Measurements from ENCODE around the gene PDZD8.
"Not testable (repeated sequence)": the region's sequence is repeated elsewhere in the genome, so short reads cannot be mapped to it uniquely, and the experiment has no call there.

Gene PDZD8

DNA sequence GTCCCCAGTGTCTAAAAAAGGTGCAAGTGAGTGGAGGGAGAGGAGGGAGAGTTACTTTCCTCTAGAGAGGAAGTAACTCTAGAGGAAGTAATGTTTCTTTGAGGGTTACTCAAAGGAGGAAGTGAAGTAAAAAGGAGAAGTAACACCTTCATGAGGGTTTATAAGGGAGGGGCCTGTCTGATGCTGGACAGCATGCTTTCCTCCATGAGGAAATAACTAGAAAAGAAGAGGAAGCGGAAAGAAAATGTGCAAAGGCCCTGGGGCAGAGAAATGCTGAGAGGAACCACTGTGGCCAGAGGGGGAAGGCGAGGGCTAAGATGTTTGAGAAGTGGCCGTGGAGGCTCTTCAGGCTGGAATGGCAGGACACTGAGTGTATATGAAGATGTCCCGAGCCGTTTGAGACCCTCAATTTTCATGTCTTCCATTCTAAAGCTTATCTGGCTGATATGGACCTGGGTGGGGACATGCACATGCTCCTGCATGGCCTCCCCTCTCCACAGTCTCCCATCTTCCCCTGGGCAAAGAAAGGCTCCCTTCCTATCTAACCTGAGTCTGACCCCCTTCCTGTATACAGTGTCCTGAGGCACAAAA lies 137.7 kb downstream of the PDZD8 start:
- no peak for TF ChIP-seq CTCF (IDR thresholded peaks at IDR 0.05; ENCODE audit: insufficient read depth, low read depth, low read length, missing control alignments)
- no peak for DNase-seq (ENCODE audit: low read depth)
- H3K4me3 ChIP-seq (ENCODE audit: low read depth, low read length), result no peak overlapping the region

- H3K4me3 ChIP-seq (ENCODE audit: low read depth, low read length); DNase-seq (ENCODE audit: low read depth): not testable (repeated sequence)
Observed at GRCh38 chr10:117230107-117230506, 145.1 kb downstream of the PDZD8 start.

DNA sequence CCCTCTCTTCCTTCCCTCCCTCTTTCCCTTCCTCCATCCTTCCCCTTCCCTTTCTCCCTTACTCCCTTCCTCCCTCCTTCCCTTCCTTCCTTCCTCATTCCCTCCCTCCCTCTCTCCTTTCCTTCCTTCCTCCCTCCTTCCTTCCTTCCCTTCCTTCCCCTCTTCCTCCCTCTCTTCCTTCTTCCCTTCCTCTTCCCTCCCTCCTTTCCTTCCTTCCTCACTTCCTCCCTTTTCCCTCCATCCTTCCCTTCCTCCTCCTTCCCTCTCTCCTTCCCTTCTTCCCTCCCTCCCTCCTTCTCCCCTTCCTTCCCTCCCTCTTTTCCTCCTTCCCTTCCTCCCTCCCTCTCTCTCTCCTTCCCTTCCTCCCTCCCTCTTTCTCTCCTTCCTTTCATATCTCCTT lies 147.0 kb downstream of the PDZD8 start:
- no peak for TF ChIP-seq CTCF (IDR thresholded peaks at IDR 0.05; ENCODE audit: insufficient read depth, low read depth, low read length, missing control alignments)
- no peak for DNase-seq (ENCODE audit: low read depth)
- H3K4me3 ChIP-seq (ENCODE audit: low read depth, low read length), result no peak overlapping the region

Measured in GM12865 (cell line).